ENCODE data around the gene ABHD12.

ABHD12 gene

GRCh38 chr20:25287631-25288290 lies 102.9 kb downstream of the ABHD12 start:
- H3K27ac ChIP-seq: peak overlapping the region; percentile 38
- no peak for DNase-seq (ENCODE audit: low spot score)
- CTCF ChIA-PET: interaction anchor here (0.5 to 0.8 kb wide), 4 partner anchors 8 to 138 kb away, joined by 3 to 4 read pairs (median 3); no protein-coding TSS in a partner anchor
- TF ChIP-seq, protein P1, sequence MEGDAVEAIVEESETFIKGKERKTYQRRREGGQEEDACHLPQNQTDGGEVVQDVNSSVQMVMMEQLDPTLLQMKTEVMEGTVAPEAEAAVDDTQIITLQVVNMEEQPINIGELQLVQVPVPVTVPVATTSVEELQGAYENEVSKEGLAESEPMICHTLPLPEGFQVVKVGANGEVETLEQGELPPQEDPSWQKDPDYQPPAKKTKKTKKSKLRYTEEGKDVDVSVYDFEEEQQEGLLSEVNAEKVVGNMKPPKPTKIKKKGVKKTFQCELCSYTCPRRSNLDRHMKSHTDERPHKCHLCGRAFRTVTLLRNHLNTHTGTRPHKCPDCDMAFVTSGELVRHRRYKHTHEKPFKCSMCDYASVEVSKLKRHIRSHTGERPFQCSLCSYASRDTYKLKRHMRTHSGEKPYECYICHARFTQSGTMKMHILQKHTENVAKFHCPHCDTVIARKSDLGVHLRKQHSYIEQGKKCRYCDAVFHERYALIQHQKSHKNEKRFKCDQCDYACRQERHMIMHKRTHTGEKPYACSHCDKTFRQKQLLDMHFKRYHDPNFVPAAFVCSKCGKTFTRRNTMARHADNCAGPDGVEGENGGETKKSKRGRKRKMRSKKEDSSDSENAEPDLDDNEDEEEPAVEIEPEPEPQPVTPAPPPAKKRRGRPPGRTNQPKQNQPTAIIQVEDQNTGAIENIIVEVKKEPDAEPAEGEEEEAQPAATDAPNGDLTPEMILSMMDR (conservative IDR thresholded peaks at IDR 0.05; ENCODE audit: low read depth): no peak
- POLR2A ChIA-PET (ENCODE audit: low non-redundant PET): no interaction called here

- DNase-seq (ENCODE audit: low spot score): no peak
- ChIA-PET CTCF (interaction anchor here (0.8 kb wide), 1 partner anchor 9 kb away, joined by 3 read pairs; no protein-coding TSS in a partner anchor), POLR2A (ENCODE audit: low non-redundant PET) (no interaction called here)
- H3K27ac ChIP-seq: peak overlapping the region; percentile 38
- TF ChIP-seq, protein P1 (conservative IDR thresholded peaks at IDR 0.05; ENCODE audit: low read depth): no peak
Observed at GRCh38 chr20:25286917-25287316, 103.7 kb downstream of the ABHD12 start.

GRCh38 chr20:25285856-25286798 lies 104.5 kb downstream of the ABHD12 start:
- H3K27ac ChIP-seq: peak overlapping the region; percentile 38
- TF ChIP-seq, protein P1 (conservative IDR thresholded peaks at IDR 0.05; ENCODE audit: low read depth): no peak
- DNase-seq (ENCODE audit: low spot score): no peak
- ChIA-PET CTCF (interaction anchor here (0.6 kb wide), 1 partner anchor 29 kb away, joined by 3 read pairs; no protein-coding TSS in a partner anchor), POLR2A (ENCODE audit: low non-redundant PET) (no interaction called here)

DNA sequence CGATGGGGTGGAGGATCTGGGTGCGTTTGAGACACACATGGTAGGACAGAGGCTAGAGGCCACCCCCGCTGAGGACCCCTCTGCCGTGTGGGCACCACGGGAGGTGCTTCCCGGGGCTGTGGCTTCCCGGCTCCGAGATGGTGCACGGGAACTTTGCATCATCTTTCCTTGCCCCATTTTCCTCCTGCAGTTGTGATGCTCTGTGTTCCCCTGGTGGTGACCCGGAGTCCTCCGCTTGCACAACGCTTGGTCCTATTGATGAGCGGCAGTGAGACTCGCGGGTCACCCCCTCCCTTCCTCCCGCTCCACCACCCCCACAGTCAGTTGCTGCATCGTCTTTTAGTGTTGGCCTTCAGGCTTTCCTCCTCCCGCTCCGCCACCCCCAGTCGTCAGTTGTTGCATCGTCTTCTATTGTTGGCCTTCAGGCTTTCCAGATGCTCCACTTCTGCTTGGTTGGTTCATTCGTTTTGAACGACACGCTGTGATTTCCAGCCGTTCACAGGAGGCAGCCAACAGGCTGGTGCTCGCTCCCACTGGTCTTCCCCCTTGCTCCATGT lies 105.5 kb downstream of the ABHD12 start:
- DNase-seq (ENCODE audit: low spot score): no peak
- TF ChIP-seq, protein P1 (conservative IDR thresholded peaks at IDR 0.05; ENCODE audit: low read depth): no peak
- H3K27ac ChIP-seq: 0 out of 2 replicates have a peak overlapping the region, but pooled peaks have one; percentile 2
- ChIA-PET POLR2A (ENCODE audit: low non-redundant PET) (no interaction called here), CTCF (interaction anchor here (0.7 kb wide), 1 partner anchor 14 kb away, joined by 3 read pairs; no protein-coding TSS in a partner anchor)

DNA sequence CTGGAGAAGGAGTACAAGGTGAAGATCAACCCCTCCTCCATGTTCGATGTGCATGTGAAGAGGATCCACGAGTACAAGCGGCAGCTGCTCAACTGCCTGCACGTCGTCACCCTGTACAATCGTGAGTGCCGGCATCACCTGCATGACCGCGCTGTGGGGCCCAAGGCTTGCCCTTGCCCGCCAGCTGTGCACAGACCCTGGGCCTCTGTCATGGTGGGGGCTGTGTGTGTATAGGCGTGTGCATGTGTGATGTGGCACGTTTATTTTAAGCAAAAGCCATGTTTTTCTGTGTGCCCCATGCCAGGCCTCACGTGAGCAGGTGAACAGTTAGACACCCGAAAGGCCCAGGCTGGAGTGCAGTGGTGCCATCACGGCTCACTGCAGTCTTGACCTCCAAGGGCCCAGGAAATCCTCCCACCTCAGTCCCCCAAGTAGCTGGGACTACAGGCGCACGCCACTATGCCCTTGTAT lies 106.5 kb downstream of the ABHD12 start:
- ChIA-PET CTCF (interaction anchor here (0.6 to 0.7 kb wide), 2 partner anchors 15 to 85 kb away, joined by 3 to 6 read pairs; no protein-coding TSS in a partner anchor), POLR2A (ENCODE audit: low non-redundant PET) (no interaction called here)
- TF ChIP-seq, protein P1 (conservative IDR thresholded peaks at IDR 0.05; ENCODE audit: low read depth): no peak
- no peak overlapping the region; the same call in 1 of the 2 replicates for H3K27ac ChIP-seq
- DNase-seq (ENCODE audit: low spot score): no peak

Data from RWPE1 (cell line).